HG03175 (cell line): ENCODE measurements around the gene LAMTOR1.
A peak's percentile ranks its signal among the peaks of the same experiment; 100 is the strongest.

Experiments used
- ATAC-seq: cut with Tn5 transposase; IDR thresholded peaks from one replicate; pipeline ENCODE4 v1.9.1; 2021; ENCODE audit warnings: mild to moderate bottlenecking, moderate library complexity; ENCODE audit not compliant: unreplicated experiment

LAMTOR1 gene

DNA sequence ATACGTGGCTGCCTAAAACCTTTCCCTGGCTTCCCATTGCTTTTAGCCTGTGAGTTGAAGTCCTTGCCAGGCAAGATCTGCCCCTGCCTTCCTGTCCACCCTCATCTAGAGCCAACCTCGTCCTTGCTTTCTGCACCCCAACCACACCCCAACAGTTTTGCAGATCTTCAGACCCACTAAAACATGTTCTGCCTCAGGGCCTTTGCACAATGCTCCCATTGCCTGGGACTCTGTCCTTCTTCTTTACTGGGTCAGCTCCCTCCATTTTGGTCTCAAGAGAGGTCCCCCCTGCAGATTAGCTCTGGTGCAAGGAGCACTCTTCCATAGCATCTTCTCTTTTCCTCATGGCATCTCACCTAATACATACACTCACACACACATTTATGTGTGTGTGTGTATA is 17.8 kb upstream of the LAMTOR1 start:
- no peak for ATAC-seq

DNA sequence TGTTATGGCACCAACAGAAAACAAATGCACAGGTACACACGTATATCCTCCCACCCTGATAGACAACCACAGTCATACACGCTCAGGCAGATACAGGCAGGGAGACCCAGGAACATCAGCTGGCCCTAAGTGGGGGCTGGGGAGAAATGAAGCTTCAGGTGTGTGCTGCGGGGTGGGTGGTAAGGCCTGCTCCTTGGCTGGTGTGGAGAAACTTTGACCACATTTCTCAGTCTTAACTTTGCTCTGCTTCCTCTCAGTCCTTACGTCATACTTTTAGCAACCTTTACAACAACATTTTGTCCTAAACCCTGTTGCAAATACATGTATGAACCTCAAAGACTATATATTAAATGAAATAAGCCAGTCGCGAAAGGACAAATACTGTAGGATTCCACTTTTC is 16.1 kb upstream of the LAMTOR1 start:
- no peak for ATAC-seq

GRCh38 chr11:72116019-72116755 is 13.1 kb upstream of the LAMTOR1 start:
- no peak for ATAC-seq

- ATAC-seq = no peak
These were observed 11.5 kb upstream of the LAMTOR1 start for GRCh38 chr11:72114570-72114969.

DNA sequence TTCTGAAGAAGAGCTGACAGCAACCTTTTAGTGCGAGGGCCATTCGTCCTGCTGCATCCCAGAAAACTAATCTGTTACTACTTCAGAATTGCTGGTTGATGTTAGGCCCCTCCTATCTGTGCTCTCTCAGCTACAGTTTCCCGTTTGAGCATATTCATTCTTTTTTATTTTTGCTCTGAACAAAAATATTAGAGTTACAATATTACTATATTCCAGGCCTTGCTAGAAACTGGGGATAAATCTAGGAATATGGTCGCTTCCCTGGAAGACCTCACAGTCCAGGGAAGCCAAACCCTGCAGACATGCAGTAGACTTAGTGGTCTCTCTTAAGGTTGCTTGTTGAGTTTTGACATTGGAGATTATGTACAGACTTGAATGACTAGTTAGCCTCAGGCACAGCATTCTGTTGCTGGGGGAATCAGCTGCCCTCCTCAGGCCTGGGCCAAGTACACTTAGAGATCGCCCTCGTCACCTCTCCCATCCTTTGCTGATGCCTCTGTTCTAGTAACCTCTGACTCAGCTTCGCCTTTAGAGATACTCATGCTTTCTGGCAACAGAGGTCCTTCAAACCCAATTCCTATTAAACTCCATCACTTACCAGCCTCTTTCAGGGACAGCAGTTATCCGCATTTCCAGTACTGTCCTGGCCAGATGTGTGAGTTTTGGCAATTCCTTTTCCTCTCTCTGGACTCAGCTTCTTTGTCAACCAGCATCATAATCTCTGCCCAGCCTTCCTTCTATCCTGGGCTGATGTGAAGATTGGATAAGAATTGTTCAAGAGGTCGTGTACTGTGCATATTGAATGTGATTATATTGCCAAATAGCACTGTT is 10.1 kb upstream of the LAMTOR1 start:
- no peak for ATAC-seq

DNA sequence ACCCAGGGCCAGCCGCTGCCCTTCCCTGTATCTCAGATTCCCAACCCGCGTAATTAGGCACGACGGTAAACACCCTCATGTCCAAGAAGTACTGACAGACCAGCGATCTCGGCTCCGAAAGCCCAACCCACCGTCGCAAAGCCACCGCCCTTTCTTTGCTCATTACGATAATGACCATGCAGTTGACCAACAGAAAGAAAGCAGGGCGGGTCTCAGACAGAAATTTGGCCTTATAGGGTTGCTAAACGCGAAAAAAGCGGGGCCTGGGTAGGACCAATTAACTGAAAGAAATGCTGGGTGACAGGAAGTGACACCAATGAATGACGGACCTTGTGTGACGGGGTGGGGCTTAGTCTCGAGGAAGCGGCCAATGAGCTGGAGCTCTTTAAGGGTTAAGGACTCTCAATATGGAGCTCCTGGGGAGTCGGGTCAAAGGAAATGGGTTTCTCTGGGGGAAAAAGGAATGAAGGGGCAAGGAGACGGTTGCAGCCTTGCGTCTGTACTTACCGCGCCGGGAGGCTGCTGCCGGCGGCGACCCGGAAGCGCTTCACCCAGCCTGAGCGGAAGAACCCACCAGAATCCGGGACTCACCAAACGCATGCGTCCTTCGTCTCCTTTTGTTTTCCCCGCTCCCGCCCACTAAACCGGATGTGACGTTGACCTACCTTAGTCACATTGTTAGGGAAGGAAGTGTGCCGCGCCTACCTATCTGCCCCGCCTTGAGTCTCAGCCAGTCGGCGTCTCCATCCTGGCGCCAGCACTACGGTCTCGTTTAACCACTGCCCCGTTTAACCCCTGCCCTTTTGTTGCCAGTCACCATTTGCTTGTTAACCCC is 9.3 kb upstream of the LAMTOR1 start, which contains the start of gene ANAPC15:
Gene ANAPC15, minus strand, starts transcription at position 553 of the 835 bp plus-strand sequence. CDS start 1,419 bp downstream, outside the sequence.
- peak; percentile 93 for ATAC-seq

DNA sequence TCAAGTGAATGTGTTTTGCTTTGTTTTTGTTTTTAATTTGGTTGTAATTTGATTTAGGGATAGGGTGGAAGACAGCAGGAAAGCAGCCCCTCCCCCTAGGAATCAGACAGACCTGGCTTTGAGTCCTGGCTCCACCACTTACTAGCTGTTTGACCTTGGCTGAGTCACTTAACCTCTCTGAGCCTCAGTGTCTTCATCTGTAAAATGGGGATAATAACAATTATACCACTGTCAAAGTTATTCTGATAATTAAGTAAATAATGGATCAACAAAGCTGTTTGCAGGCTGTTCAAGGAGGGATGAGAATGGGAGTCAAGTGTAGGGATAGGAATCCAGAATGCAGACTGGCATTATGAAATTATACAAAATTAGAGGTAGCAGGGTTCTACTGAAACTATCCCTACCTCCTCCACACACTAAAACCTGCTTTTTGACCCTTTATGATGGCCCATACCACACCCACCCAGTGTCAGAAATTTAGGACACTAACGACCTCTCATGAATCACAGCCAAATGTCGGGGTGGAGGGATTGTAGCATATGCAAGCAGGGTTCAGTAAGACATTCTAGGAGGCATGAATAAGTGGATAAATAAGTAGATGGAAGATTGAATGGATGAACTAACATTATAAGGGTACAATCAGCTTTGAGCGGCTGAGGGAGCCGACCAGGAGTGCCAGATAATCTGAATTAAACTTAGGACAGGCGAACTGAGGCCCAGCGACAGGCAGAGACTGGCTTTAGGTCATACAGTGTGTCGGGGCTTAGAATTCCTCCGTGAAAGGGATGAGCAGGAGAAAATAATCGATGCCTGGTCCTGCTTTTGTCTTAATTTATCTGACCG is 8.4 kb upstream of the LAMTOR1 start:
- peak; percentile 1 for ATAC-seq

- no peak for ATAC-seq
These were observed 2.8 kb upstream of the LAMTOR1 start, which contains the start of gene TOMT for GRCh38 chr11:72105888-72106287. Gene TOMT, plus strand, starts transcription at chr11:72105924. Its CDS starts 28 bp downstream, at chr11:72105952.

GRCh38 chr11:72103754-72104167 is 664 bp upstream of the LAMTOR1 start:
- ATAC-seq = no peak

DNA sequence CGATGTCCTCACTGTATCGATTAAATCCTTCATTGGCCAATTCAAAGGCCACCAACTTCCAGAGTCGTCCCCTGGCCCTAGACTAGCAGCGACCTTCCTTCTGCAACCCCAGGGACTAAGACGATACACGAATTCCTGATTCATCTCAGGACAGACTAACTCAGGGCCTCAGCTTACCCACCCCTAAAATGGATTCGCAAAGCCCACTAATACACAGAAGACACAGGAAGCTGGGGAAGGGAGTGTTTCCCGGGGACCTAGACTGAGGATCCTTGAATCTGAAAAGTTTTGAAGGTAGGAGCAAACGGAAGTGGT is 509 bp downstream of the LAMTOR1 start:
- ATAC-seq = no peak

DNA sequence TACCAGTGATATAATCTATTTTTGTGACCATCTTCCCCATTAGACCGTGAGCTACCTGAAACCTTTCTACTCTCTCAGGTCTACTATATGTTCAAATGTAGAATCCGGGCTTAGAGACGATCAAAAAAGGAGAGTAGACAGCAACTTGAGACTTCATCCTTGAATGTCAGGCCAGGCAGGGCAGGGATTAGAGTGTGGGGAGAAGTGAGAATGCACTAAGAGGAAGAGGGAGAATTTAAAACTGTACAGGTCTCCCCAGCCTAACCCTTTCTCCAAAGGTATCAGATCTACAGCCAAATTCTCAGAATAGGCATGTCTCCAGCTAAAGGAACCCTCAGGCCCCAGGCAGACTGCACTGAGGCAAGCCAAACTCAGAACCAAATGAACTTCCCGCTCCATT is 935 bp downstream of the LAMTOR1 start:
- no peak for ATAC-seq

GRCh38 chr11:72100462-72100861 is 2.6 kb downstream of the LAMTOR1 start:
- no peak for ATAC-seq

GRCh38 chr11:72100009-72100408 is 3.1 kb downstream of the LAMTOR1 start:
- ATAC-seq = no peak

- ATAC-seq = no peak
These were observed 4.4 kb downstream of the LAMTOR1 start for GRCh38 chr11:72098741-72099140.

DNA sequence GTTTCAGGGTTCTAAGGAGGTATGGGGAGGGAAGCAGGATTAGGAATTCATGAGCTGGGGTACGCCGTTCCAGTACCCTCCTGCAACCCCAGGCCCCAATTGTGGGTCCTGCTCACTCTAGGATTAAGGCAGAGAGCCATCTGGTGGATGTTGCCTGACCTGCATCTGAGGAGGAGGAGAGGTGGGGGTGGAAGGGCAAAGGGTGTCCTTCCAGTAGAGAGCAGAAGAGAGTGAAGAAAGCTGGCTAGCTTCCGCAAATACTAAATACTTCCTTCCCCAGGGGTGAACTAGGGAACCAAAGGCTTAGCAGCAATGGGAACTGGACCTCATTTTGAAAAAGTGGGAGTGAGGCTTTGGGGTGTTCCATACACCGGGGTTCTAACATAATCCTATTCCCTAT is 11.8 kb downstream of the LAMTOR1 start:
- ATAC-seq = no peak

DNA sequence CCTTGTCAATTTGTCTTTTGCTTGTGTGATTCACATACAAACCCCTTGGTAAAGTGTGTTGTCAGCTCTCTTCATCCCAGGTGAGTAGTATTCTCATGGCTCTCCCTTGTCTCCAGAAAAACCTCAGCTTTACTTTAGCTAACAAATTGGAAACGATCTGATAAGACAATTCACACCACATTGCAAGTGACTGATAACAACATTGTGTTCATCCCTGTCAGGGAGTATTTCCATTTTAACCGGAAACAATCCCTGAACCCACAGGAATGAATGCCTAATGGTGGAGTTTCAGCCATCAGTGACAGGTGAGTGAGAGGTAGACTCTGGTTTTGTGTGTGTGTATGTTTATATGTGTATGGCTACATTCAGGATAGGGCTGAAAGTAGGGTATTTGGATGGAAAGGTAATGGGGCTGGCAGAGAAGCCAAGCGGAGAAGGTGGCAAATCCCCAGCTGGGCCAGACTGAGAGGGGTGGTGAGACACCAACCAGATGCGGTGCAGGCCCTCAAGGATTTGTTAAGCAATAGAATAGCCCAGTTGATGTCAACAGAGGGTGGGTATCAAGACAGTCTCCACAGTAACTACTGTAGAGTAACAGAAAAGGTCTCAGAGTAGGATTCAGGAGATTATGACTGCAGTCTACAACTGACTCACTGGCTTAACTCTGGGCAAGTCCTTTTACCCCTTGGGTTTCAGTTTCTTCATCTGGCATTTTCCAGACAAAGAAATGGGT is 14.9 kb downstream of the LAMTOR1 start:
- ATAC-seq = no peak

DNA sequence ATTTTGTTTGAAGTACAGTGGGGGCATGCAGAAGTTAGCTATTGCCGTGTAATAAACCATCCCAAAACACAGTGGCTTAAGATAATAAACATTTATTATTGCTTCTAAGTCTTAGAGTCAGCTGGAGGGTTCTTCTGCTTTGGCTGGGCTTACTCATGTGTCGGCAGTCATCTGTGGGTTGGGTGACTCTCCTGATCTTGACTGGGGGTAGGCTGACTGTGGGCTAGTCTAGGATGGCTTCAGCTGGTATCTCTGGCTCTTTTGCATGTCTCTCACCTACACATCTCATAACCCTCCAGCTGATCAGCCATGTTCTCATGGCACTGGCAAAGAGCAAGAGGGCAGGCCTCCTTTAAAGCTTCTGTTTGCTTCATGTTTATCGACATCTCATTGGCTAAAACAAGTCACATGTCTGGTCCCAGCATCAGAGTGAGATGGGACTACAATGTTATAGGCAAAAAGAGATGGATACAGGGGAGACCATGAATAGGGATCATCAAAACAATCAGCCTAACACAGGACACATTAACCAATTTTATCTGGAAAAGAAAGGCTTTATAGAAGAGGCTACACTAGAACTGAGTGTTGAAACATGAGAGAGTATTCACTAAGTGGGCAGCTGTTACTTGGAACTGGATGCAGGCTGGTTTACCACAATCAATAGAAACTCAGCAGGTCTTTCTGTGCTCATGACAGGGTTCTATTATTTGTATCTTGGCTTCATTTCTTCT is 17.3 kb downstream of the LAMTOR1 start:
- no peak for ATAC-seq

- ATAC-seq = no peak
These were observed 18.1 kb downstream of the LAMTOR1 start for GRCh38 chr11:72084965-72085364.

- ATAC-seq = no peak
These were observed 19.0 kb downstream of the LAMTOR1 start for GRCh38 chr11:72084076-72084475.
